Stimulated activated CD4-positive, alpha-beta T cell treated with anti-CD3 and anti-CD28 coated beads, Interleukin-4, amount 100 ng/mL, for 1 hour (primary cell): Measurements from ENCODE around the gene HIVEP1.
A peak's percentile ranks its signal among the peaks of the same experiment; 100 is the strongest.

Experiments used
- DNase-seq: peaks from one replicate; pipeline ENCODE4 v3.0.0-alpha.2; 2020

Gene HIVEP1

DNA sequence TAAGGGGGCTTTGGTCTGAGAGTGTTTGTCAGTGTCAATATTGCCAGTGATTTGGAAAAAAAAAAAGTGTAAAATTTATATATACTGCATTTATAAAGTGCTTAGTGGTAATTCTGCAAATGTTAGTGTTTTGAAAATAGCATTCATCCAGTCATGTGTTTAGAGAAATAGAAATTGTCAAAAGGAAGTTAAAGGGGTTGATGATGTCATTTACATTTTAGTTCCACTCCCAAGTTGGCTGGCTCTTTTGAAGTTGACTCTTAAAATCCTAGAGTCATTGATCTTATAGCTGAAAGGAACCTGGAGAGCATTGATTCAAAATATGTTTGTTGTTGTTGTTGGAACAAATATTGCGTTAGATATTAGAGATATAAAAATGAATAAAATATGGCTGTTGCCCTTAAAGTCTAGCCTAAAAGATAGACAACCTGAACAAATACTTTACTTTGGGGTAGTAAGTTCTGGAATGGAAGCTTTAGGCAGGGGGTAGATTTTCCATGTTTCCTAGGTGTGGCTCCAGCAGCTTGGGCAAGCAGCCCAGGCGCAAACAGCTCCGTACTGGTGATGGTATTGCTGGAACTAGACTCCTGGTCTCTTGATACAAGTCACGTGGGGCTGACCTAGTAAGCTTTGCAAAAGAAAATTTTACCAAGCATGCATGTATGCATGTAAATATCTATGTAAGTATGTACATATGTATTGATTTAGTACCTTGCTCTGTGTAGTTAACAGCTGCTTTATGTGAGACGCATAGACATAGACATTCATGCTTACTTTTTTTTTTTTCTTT is 46.3 kb downstream of the HIVEP1 start:
- no peak for DNase-seq

DNA sequence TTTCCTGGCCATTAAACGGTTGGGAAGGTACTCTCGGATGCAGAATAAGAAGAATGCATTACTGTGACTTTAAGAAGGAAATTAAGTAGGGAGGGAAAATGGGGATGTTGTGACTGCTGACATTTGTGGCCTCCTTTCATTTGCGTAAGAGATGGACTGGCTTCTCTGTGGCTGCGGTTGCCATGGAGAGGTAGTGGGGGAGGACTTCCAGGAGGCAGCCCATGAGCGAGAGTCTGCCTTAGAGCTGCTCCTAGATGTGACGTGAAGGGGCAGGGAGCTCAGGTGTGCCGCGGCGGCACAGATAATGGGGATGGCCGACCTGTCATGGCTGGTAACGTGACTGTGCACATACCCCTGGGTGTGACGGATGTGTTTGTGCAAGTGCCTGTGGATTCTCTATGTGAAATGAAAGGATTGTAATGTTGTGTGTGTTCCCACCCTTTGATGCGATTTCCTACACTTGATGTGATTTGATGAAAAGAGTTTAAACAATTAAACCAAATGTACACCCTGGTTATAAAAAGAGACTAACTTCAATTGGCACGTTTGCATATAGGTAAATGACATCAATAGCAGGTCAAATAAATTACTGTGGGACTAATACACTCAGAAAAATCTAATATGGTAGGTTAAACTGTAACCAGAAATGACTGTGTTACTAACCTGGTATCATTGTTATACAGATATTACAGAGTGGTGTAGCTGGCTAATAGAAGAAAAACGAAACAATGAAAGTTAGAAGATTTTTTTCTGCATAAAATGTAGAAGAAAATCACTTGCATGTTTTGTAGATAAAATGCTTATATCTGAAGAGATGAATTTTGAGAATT is 48.9 kb downstream of the HIVEP1 start:
- DNase-seq: peak; percentile 49

- no peak for DNase-seq
Measured at GRCh38 chr6:12062605-12063004, 50.5 kb downstream of the HIVEP1 start.

DNA sequence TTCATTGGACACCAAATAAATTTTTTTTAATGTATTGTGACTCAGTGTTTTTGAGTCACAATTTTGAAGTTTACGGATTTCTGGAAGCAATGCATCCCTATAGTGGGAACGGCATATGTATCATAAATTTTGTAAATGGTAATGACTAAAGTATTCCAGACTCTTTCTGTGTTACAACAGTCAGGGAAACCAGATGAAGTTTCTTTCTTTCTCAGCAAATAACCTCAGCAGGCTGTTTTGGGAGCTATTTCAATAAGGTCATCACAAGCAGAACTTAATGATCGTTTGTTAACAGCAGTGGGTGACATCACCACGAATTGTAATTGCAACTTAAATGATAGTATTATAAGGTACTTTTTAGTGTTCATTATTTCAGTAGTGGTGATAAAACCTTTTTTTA is 52.0 kb downstream of the HIVEP1 start:
- DNase-seq: no peak

DNA sequence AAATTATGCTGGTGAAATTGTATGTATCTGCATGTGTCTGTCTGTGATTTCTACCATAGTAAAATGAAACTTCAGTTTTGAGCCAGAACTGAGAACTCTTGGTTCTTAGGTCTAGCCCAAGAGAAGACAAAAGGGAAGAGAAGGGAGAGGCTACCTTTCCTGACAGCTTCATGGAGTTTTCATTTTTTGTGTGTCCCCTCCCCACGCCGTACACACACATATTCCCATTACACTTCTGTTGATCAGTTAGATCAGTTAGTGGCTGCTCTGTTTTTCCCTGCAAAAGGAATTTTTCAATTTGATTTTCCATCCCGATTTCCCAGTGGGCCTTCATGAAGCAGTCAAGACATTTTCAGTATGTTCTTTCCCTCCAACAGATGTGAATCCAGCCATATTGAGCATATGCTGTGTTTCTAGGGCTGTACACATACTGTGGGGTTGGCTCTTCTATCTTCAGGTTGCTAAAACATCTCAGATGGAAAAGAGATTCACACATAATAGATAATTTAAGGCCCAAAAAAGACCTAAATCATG is 52.5 kb downstream of the HIVEP1 start:
- DNase-seq: no peak

GRCh38 chr6:12065321-12066140 is 53.4 kb downstream of the HIVEP1 start:
- DNase-seq: no peak

- DNase-seq: no peak
Measured at GRCh38 chr6:12066297-12066696, 54.2 kb downstream of the HIVEP1 start.

DNA sequence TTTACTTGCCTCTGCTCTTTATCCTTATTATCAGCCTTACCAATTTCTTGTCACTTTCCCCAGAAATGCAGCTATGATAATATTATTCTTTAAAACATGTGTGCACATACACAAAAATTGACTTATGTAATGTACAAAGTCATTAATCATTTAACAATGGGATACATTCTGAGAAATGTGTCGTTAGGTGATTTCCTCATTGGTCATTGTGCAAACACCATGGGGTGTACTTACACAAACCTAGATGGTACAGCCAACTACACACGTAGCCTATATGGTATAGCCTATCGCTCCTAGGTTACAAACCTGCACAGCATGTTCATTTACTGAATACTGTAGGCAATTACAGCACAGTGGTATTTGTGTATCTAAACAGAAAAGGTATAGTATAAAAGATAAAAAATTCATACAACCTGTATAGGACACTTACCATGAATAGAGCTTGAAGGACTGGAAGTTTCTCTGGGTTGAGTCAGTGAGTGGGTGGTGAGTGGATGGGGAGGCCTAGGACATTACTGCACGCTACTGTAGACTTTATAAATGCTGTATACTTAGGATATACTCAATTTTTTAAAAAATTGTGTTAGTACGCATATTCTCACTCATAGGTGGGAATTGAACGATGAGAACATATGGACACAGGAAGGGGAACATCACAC is 56.9 kb downstream of the HIVEP1 start:
- DNase-seq: no peak

GRCh38 chr6:12069891-12070529 is 57.9 kb downstream of the HIVEP1 start:
- no peak for DNase-seq

GRCh38 chr6:12071064-12071615 is 59.0 kb downstream of the HIVEP1 start:
- no peak for DNase-seq

- no peak for DNase-seq
Measured at GRCh38 chr6:12075067-12075563, 63.0 kb downstream of the HIVEP1 start.

GRCh38 chr6:12077021-12077710 is 65.1 kb downstream of the HIVEP1 start:
- no peak for DNase-seq

DNA sequence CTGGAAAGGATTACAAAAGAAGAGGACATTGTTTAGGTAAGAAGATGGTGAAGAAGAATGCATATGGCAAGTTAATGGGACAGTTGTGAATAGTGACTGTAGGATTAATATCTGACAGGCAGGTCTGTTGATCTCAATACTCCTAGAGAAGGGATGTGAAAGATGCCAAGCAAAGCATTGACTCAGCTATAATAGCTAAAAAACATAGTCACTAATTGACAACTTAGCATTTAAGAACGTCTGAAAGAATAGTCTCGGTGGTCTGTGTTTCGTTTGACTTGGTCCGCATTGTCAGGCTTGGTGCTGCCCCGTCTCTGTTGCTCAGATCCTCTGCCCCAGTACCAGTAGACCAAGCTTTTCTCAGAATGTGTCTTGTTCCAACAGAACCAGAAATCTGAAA is 65.9 kb downstream of the HIVEP1 start:
- no peak for DNase-seq

DNA sequence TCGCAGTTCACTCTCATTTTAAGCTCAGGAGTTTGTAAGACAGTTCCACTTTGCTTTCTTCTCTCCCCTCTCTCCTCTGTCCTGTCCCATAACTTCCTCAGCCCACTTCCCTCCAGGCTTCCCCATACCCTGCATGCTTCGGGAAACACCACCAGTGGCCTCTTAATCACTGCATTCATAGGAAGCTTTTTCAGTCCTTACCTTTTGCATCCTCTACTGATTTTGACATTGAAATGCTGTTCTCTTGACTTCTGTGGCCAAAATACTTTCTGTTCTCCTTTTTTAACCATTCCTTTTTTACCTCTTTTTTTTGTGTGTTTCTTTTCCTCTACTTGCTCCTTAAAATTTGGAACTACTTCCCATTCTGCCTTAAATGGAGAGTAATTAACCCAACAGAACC is 69.7 kb downstream of the HIVEP1 start:
- no peak for DNase-seq

DNA sequence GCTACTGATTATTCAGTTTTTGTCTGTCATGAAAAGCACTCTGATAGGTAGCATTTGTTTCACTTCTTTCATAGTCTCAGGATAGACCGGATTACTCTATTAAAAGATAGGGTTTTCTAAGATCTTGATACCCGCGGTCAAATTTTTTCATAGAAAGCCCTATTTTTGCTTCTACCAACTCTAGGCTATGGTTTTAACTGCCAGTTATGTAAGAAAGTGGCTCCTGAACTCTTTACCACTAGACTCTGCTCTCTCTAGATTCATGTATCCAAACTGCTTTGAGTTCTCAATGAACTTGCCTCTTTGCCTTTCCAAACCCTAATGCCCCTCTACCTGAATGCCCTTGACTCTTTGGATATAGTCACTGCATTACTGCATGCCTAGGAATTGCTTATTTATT is 70.3 kb downstream of the HIVEP1 start:
- DNase-seq: no peak

DNA sequence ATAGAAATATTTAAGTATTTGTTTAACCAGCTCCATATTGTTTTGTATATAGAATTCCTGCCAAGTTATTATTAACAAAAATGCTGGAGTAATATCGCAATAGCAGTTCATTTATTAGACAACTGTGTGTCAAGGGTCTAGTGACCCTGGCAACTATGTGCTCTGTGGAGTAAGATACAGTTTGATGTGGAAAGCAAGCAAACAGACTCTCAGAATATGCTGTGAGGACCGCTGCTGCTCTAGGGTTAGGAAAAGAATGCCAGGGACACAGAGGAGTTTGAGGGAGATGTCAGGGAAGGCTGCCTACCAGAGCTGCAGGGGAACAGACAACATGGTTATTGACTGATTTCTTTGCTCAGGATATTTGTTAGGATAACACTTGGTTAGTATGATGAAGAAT is 71.2 kb downstream of the HIVEP1 start:
- no peak for DNase-seq

- no peak for DNase-seq
Measured at GRCh38 chr6:12083763-12084162, 71.7 kb downstream of the HIVEP1 start.

DNA sequence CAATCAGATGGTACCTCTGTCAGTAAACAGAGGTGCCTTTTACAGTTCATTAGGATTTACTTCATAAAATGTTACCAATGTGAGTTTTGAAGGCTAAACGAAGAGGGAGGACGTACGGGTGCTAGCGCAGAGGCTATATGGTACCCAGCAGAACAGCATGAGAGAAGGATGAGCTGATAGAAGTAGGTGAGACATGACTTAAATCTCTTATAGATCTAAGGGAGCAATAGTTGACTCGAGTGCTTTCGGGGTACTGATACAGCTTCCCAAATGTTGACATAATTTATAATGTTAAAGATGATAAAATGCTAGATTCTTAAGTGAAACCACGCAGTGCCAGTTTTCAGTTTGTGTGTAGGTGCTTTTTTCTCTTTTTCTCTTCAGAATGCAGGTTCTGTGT is 72.6 kb downstream of the HIVEP1 start:
- no peak for DNase-seq

DNA sequence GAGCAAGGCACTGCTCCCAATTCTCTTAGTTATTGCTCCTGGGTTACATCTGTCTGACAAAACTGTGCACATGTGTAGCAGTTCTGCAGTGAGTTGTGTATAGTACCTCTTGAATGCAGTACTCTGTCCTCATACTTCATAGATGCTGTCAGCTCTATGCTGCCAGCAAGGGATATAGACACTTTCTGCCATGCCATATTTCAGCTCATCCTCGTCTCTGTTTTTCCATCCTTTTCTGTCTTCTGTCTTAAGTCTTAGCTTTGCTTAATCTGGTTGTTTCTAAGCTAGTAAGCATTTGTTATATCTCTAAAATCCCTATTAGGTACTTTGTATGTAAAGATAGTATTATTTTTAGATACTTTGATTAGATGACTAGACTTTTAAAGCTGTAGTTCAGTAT is 76.4 kb downstream of the HIVEP1 start:
- no peak for DNase-seq

DNA sequence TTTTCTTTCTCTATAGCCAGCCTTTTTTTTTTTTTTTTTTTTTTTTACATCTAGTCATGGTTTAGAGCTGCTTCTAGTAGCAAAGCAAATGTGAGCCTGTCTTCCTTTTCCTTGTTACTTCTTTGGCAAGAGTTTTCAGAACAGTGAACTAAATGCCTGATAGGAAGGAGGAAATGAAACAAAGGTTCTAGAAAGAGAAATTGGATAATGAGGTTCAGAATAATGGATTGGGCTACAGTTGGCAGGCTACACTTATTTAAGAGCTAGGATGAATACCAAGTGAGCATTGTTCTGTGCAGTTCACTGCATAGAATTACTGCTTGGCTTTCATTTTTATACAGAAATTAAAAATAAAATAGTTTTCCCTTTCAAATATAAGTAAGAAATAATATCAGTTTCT is 78.6 kb downstream of the HIVEP1 start:
- no peak for DNase-seq

DNA sequence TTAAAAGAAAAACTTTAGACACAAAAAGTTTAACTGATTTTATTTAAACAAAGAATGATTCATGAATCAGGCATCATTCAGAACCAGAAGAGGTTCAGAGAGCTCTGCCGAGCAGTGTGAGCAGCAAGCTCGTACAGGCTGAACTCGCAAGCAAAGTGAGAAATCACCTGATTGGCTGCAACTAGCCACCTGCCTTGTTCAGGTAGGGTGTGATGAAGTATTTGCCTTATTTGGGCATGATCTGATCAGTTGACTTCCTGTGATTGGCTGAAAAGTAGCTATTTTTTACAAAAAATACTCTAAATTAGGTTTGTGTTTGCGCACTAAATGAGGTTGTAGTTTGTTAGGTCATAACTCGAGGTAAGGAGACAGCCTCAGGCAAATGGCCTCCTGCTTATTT is 80.7 kb downstream of the HIVEP1 start:
- no peak for DNase-seq
